ENCODE data around the gene MICOS13.

Gene MICOS13

GRCh38 chr19:5698635-5699422 lies 18.5 kb upstream of the MICOS13 start:
- no peak overlapping the region for H3K4me3 ChIP-seq (ENCODE audit: low read depth, low read length)
- TF ChIP-seq CTCF (IDR thresholded peaks at IDR 0.05; ENCODE audit: low read depth, low read length, missing control alignments), result no peak
- DNase-seq (ENCODE audit: low read depth), result no peak
- in situ Hi-C loops (cut with HindIII; ENCODE audit: low sequenced_read_pairs), result no loop called here

DNA sequence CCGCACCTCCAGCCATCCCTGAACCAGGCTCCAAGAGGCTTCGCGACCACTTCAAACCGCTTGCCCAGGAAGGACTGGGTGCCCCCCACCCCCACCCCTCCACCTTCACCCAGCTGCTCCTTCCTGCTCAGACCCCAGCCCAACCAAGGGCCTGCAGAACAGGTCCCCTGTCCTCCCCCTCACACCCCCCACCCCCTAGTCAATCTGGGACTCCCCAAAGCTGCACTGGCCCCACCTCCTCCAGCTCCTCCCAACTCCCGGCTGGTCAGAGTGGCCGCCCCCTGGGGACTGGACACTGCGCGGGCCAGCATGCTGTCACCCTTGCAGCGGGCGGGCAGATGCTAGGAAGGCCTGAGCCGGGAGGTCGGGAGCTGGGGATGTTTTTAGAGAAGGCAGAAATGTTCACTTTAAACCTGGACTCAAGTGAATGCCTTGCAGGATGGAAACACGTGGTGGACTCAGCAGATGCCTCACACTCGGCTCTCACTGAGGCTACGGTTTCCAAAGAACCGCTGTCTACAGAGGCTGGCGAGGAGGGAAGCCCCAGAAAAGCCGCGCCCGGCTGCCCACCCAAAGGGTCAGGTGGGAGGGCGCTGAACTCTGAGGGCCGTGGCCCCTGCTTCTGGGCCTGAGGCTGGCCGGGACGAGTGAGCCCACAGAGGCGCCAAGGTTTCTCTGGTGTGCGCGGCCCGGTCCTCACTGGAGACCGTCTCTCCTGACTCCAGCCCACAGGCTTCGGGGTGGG lies 17.7 kb upstream of the MICOS13 start:
- H3K4me3 ChIP-seq (ENCODE audit: low read depth, low read length), result no peak overlapping the region
- no peak for TF ChIP-seq CTCF (IDR thresholded peaks at IDR 0.05; ENCODE audit: low read depth, low read length, missing control alignments)

GRCh38 chr19:5697022-5697889 lies 16.9 kb upstream of the MICOS13 start:
- in situ Hi-C loops (cut with HindIII; ENCODE audit: low sequenced_read_pairs), result no loop called here
- DNase-seq (ENCODE audit: low read depth), result no peak
- no peak overlapping the region for H3K4me3 ChIP-seq (ENCODE audit: low read depth, low read length)
- TF ChIP-seq CTCF (IDR thresholded peaks at IDR 0.05; ENCODE audit: low read depth, low read length, missing control alignments), result no peak

More for the DNA sequence above, 17.7 kb upstream of the MICOS13 start:
- in situ Hi-C loops (cut with HindIII; ENCODE audit: low sequenced_read_pairs), result no loop called here
- no peak for DNase-seq (ENCODE audit: low read depth)

DNA sequence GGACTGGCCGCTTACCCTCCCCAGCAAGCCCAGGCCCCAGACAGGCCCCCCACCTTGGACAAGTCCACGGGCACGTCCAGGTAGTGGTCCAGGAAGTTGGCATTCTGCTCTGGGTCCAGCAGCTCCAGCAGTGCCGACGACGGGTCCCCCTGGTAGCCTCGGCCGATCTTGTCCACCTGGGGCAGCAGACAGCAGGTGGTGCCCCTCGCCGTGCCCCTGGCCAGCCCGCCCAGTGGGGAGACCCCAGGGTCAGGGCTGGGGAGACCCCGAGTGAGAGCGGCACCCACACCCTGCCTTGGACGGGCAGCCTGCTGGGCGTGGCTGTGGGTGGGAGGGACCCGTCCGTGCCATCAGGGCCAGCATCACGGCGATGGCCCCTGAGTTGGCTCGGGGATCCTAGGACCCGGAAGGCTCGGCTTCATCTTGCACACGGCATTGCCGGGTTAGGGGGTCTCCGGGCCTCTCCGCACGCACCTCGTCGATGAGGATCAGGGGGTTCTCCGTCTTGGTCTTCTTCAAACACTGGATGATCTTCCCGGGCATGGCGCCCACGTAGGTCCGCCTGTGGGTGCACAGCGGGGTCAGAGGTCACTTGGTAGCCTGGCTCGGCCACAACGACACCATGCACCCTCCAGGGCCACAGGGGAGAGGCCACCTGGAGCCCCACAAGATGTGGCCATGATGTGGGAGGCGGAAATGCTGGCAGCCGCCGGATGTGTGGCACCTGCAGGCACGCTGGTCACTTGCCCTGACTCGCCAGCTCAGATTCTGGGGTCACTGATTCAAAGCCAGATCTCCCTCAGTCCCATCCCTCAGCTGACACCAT lies 16.1 kb upstream of the MICOS13 start:
- no peak for DNase-seq (ENCODE audit: low read depth)
- TF ChIP-seq CTCF (IDR thresholded peaks at IDR 0.05; ENCODE audit: low read depth, low read length, missing control alignments), result no peak
- in situ Hi-C loops (cut with HindIII; ENCODE audit: low sequenced_read_pairs), result no loop called here
- H3K4me3 ChIP-seq (ENCODE audit: low read depth, low read length), result no peak overlapping the region

DNA sequence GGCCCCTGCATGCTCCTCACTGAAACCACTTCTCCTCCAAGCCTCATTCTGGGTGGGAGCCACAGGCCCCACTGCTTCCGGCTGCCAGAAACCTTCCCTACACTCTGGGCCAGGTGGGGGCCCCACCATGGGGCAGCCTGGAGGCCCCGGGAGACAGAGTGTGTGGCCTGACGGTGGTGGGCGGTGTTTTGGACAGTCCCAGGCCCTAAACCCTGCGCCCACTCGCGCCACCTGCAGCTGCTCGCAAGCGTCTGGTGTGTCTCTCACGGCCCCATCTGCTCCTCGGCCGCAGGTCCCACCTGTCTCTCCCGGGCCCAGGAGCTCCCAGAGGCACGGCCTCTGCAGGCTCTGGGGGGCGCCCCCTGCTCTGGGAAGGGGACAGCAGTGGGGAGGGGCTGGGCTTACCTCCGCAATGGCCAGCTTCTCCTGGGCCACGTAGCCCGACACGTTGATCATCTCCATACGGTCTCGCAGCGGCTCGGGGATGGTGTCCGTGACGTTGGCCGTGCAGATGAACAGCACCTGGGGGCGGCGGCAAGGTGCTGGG lies 15.4 kb upstream of the MICOS13 start:
- in situ Hi-C loops (cut with HindIII; ENCODE audit: low sequenced_read_pairs), result no loop called here
- no peak for DNase-seq (ENCODE audit: low read depth)
- H3K4me3 ChIP-seq (ENCODE audit: low read depth, low read length), result no peak overlapping the region
- no peak for TF ChIP-seq CTCF (IDR thresholded peaks at IDR 0.05; ENCODE audit: low read depth, low read length, missing control alignments)

Data from astrocyte of the cerebellum (primary cell).